Left renal cortex interstitium (tissue), 4 donors: Measurements from ENCODE around the gene KLK14. TPM values are rescaled to one million over a fixed set of nuclear protein-coding genes. Genes with fewer than 3 reads are reported as not detected.

Experiments
- DNase-seq, 4 donors: peaks; one replicate each; pipeline ENCODE4 v3.0.0-alpha.2; 2013; ENCODE audit warnings: low read depth in 4 of 4, low spot score in 2 of 4, missing footprints in 1 of 4
- polyA plus RNA-seq, 4 donors: library from polyadenylated mRNA; unstranded; fragments of 120-200 nt; gene quantifications; one replicate each; pipeline ENCODE4 v1.2.1, GENCODE V29; 2013; ENCODE audit not compliant: insufficient read length in 4 of 4

KLK14 gene, protein sequence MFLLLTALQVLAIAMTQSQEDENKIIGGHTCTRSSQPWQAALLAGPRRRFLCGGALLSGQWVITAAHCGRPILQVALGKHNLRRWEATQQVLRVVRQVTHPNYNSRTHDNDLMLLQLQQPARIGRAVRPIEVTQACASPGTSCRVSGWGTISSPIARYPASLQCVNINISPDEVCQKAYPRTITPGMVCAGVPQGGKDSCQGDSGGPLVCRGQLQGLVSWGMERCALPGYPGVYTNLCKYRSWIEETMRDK
- under 1 TPM in 2 of 4 donors, not detected in 2; 0.51 to 0.61 TPM for polyA plus RNA-seq

DNA sequence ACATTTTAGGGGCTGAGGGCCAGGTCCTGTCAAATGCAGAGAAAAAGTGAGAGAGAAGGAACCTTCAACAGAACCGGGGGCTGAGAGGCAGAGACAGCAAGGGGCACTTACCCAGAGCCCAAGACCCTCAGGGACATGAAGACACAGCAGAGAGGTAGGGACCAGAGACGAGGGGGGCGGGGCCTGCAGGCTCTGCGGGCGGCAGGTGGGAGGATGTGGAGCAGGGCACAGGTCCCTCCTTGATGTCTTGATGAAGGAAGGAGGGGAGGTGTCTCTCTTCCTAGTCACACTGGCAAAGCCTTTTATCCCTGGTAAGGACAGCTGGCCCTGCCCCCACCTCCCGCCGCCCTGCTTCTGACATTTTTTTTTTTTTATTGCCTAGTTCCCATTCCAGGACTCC lies at the start of gene KLK14:
KLK14 (minus strand) TSS at position 277 of the 400 bp plus-strand sequence; CDS start at position 4, 273 bp downstream.
- no peak for DNase-seq

- no peak for DNase-seq
Observed at GRCh38 chr19:51131780-51132680, 49.3 kb upstream of the KLK14 start.

- no peak for DNase-seq
Observed at GRCh38 chr19:51129716-51130115, 47.0 kb upstream of the KLK14 start.

- no peak for DNase-seq
Observed at GRCh38 chr19:51128227-51128626, 45.5 kb upstream of the KLK14 start.

DNA sequence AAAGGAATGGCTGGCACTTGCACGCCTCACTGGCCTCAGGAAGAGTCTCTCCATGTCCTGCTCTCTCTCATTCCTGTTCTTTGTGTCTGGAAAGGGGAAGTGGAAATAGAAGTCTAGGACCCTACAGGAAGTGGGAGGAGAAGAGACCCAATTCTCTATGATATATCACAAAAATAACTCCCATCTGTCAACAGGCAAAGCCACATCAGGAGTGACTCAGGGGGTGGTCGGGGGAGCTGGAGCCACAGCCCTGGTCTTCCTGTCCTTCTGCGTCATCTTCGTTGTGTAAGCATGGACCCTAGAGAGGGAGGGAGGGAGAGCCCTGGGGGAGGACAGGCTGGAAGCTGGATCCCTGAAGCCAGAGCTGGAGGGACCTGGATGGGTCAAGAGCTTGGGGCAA lies 45.1 kb upstream of the KLK14 start:
- no peak for DNase-seq

GRCh38 chr19:51127032-51127431 lies 44.3 kb upstream of the KLK14 start:
- no peak for DNase-seq

- no peak for DNase-seq
Observed at GRCh38 chr19:51125421-51126075, 42.9 kb upstream of the KLK14 start.

- no peak for DNase-seq
Observed at GRCh38 chr19:51124729-51125128, 42.0 kb upstream of the KLK14 start, which contains the start of gene SIGLEC9. SIGLEC9 (plus strand) TSS chr19:51124906; CDS start chr19:51124975, 69 bp downstream.

GRCh38 chr19:51124216-51124615 lies 41.5 kb upstream of the KLK14 start:
- no peak for DNase-seq

DNA sequence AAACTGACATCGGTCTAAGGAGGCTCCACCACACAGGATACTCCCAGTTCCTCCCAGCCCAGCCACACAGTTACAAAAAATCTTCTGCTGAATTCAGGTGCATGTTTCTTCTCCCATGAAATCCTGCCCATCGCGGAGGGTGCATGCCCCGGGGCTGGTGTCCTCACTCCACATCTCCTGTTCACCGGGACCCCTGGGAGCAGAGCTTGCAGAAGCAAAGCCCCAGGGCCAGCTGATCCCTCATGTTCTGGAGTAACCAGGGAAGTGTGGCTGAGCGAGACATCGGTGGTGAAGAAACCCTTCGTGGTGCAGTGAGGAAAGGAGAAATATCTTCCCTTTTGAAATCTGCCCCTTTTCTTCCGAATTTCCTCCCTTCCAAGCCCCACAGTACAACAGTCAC lies 41.1 kb upstream of the KLK14 start:
- DNase-seq: no peak

GRCh38 chr19:51123381-51123800 lies 40.7 kb upstream of the KLK14 start:
- DNase-seq: no peak

DNA sequence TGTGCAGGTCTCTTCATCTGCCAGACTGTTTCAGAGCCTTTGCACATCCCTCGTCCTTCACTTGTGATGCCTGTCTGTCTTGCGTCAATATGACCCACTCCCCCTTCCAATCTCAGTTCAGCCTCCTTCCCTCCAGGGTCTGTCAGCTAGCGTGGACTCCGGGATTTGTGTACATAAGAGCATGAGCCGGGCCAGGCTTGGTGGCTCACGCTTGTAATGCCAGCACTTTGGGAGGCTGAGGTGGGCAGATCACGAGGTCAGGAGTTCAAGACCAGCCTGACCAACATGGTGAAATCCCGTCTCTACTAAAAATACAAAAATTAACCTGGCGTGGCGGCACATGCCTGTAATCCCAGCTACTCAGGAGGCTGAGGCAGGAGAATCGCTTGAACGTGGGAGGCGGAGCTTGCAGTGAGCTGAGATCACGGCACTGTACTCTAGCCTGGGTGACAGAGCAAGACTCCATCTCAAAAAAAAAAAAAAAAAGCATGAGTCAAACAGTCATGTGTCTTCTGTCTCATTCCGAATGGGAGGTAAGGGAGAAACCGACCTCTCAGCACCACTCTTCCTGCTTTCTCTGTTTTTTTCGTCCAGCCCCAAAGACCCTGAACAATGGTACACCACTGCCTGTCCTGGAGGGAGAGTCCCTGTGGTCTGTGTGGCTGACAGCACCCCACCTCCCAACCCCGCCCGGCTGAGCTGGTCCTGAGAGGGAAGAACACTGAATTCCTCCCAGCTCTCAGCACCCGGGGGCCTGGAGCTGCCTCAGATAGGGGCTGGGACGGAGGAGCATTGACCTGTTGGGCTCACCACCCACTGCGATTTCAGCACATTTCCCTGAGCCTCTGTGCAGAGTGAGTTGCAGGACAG lies 39.7 kb upstream of the KLK14 start:
- no peak for DNase-seq

GRCh38 chr19:51121257-51121656 lies 38.6 kb upstream of the KLK14 start:
- no peak for DNase-seq

GRCh38 chr19:51120160-51120559 lies 37.5 kb upstream of the KLK14 start:
- no peak for DNase-seq

DNA sequence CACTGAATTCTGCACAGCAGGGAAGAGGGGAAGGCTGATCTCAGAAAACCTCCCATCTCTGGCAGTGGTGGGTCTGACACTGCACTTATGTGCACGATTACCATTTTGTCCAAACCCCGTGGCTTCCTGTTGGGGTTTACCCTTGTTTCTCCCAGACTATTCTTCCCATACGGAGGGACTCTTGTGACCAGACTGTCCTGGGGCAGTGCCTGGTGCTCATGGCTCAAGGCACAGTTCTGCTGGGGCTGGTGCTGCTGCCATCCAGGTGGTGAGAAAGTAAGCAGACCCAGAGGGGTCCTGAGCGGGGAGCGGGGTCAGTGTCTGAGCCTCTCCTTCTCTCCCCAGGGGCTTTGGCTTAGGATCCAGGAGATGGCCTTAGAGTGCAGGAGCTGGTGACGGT lies 36.9 kb upstream of the KLK14 start:
- no peak for DNase-seq

GRCh38 chr19:51119101-51119500 lies 36.4 kb upstream of the KLK14 start:
- DNase-seq: no peak

GRCh38 chr19:51116736-51117286 lies 34.1 kb upstream of the KLK14 start:
- DNase-seq: no peak

- DNase-seq: no peak
Observed at GRCh38 chr19:51114087-51114729, 31.5 kb upstream of the KLK14 start.

GRCh38 chr19:51111606-51112005 lies 28.9 kb upstream of the KLK14 start:
- no peak for DNase-seq

DNA sequence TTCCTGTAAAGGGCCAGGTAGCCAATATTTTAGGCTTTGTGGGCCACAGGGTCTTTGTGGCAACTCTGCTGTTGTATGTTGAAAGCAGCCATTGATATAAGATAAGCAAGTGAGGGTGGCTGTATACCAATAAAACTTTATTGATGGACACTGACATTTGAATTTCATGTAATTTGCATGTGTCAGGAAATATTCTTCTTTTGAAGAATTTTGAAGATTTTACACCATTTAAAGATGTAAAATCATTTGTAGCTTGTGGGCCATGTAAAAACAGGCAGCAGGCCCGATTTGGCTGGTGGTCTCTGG lies 27.9 kb upstream of the KLK14 start:
- DNase-seq: no peak
